ENCODE data around the gene OR2V2. TPM values are rescaled to one million over a fixed set of nuclear protein-coding genes. Genes with fewer than 3 reads are reported as not detected.

Gene OR2V2
- total and polyA plus RNA-seq, 10 of the 15 experiments (the other 5 are each of a cell fraction or from before 2014, with no cell fraction given) = 0.26 TPM; not detected in 9

DNA sequence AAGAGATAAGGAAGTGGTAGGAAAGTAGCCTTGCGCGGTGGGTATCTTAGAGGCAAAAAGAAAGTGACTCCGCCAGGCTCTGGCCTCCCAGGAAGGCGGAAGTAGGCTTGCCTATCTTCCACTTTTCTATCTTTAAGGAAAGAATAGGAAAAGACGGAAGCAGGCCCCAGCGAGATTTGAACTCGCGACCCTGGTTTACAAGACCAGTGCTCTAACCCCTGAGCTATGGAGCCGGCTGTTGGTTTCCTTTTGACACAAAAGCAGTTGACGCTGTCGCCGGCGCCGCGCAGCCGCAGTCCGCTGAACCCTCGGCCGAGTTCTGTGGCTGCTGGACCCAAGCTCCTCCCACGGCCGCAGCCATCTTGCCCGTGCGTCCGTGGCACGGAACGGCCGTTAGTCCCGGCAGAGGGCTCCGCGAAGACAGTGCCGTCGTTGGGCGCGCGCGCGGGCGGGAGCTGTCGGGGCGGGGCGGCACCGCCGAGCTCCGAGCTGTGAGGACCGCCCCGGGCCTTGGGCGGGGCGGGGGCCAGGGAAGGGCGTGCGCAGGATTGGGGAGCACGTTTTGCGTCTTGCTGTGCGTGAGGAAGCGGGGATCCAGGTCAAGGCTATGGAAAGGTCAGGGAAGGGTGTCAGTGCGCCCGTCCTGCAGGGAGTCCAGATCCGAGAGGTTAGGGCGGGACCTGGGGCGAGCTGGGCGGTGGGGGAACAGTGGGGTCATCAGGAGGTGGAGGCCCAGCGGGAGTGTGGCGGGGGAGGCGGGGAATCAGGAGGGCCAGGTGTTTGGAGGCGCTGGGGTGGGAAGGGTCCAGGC lies 44.3 kb downstream of the OR2V2 start (continued):
- TF ChIP-seq, protein P1, sequence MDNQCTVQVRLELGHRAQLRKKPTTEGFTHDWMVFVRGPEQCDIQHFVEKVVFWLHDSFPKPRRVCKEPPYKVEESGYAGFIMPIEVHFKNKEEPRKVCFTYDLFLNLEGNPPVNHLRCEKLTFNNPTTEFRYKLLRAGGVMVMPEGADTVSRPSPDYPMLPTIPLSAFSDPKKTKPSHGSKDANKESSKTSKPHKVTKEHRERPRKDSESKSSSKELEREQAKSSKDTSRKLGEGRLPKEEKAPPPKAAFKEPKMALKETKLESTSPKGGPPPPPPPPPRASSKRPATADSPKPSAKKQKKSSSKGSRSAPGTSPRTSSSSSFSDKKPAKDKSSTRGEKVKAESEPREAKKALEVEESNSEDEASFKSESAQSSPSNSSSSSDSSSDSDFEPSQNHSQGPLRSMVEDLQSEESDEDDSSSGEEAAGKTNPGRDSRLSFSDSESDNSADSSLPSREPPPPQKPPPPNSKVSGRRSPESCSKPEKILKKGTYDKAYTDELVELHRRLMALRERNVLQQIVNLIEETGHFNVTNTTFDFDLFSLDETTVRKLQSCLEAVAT (IDR thresholded peaks at IDR 0.05) = no peak; the same call in none of the 2 replicates
- peak; percentile 35; the same call in 1 of the 2 replicates for TF ChIP-seq NR2C1 (IDR thresholded peaks at IDR 0.05)
- peak; percentile 97 for TF ChIP-seq YY1 (IDR thresholded peaks at IDR 0.05; ENCODE audit: low read depth, low read length)
- TF ChIP-seq, protein P2, sequence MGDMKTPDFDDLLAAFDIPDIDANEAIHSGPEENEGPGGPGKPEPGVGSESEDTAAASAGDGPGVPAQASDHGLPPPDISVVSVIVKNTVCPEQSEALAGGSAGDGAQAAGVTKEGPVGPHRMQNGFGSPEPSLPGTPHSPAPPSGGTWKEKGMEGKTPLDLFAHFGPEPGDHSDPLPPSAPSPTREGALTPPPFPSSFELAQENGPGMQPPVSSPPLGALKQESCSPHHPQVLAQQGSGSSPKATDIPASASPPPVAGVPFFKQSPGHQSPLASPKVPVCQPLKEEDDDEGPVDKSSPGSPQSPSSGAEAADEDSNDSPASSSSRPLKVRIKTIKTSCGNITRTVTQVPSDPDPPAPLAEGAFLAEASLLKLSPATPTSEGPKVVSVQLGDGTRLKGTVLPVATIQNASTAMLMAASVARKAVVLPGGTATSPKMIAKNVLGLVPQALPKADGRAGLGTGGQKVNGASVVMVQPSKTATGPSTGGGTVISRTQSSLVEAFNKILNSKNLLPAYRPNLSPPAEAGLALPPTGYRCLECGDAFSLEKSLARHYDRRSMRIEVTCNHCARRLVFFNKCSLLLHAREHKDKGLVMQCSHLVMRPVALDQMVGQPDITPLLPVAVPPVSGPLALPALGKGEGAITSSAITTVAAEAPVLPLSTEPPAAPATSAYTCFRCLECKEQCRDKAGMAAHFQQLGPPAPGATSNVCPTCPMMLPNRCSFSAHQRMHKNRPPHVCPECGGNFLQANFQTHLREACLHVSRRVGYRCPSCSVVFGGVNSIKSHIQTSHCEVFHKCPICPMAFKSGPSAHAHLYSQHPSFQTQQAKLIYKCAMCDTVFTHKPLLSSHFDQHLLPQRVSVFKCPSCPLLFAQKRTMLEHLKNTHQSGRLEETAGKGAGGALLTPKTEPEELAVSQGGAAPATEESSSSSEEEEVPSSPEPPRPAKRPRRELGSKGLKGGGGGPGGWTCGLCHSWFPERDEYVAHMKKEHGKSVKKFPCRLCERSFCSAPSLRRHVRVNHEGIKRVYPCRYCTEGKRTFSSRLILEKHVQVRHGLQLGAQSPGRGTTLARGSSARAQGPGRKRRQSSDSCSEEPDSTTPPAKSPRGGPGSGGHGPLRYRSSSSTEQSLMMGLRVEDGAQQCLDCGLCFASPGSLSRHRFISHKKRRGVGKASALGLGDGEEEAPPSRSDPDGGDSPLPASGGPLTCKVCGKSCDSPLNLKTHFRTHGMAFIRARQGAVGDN (IDR thresholded peaks at IDR 0.05) = peak; percentile 91
- TF ChIP-seq LARP7 (IDR thresholded peaks at IDR 0.05) = peak; percentile 84
- TF ChIP-seq, protein P3, sequence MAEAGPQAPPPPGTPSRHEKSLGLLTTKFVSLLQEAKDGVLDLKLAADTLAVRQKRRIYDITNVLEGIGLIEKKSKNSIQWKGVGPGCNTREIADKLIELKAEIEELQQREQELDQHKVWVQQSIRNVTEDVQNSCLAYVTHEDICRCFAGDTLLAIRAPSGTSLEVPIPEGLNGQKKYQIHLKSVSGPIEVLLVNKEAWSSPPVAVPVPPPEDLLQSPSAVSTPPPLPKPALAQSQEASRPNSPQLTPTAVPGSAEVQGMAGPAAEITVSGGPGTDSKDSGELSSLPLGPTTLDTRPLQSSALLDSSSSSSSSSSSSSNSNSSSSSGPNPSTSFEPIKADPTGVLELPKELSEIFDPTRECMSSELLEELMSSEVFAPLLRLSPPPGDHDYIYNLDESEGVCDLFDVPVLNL (IDR thresholded peaks at IDR 0.05; ENCODE audit: low read depth, low read length) = no peak
- no peak for TF ChIP-seq WRNIP1 (IDR thresholded peaks at IDR 0.05; ENCODE audit: borderline replicate concordance, low read depth, low read length)
- no peak for TF ChIP-seq TCF7 (IDR thresholded peaks at IDR 0.05; ENCODE audit: borderline replicate concordance)
- TF ChIP-seq, protein P4, sequence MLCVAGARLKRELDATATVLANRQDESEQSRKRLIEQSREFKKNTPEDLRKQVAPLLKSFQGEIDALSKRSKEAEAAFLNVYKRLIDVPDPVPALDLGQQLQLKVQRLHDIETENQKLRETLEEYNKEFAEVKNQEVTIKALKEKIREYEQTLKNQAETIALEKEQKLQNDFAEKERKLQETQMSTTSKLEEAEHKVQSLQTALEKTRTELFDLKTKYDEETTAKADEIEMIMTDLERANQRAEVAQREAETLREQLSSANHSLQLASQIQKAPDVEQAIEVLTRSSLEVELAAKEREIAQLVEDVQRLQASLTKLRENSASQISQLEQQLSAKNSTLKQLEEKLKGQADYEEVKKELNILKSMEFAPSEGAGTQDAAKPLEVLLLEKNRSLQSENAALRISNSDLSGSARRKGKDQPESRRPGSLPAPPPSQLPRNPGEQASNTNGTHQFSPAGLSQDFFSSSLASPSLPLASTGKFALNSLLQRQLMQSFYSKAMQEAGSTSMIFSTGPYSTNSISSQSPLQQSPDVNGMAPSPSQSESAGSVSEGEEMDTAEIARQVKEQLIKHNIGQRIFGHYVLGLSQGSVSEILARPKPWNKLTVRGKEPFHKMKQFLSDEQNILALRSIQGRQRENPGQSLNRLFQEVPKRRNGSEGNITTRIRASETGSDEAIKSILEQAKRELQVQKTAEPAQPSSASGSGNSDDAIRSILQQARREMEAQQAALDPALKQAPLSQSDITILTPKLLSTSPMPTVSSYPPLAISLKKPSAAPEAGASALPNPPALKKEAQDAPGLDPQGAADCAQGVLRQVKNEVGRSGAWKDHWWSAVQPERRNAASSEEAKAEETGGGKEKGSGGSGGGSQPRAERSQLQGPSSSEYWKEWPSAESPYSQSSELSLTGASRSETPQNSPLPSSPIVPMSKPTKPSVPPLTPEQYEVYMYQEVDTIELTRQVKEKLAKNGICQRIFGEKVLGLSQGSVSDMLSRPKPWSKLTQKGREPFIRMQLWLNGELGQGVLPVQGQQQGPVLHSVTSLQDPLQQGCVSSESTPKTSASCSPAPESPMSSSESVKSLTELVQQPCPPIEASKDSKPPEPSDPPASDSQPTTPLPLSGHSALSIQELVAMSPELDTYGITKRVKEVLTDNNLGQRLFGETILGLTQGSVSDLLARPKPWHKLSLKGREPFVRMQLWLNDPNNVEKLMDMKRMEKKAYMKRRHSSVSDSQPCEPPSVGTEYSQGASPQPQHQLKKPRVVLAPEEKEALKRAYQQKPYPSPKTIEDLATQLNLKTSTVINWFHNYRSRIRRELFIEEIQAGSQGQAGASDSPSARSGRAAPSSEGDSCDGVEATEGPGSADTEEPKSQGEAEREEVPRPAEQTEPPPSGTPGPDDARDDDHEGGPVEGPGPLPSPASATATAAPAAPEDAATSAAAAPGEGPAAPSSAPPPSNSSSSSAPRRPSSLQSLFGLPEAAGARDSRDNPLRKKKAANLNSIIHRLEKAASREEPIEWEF (IDR thresholded peaks at IDR 0.05; ENCODE audit: insufficient replicate concordance, low read depth, low read length) = no peak
- TF ChIP-seq KDM1A (IDR thresholded peaks at IDR 0.05; ENCODE audit: borderline replicate concordance) = no peak
- TF ChIP-seq STAT1 (conservative IDR thresholded peaks at IDR 0.05) = peak; percentile 70; the same call in 1 of the 2 replicates
- TF ChIP-seq BCL11A (IDR thresholded peaks at IDR 0.05; ENCODE audit: low read depth, low read length) = no peak
- TF ChIP-seq SMAD5 (IDR thresholded peaks at IDR 0.05; ENCODE audit: low read depth) = no peak
- no peak for TF ChIP-seq BMI1 (IDR thresholded peaks at IDR 0.05; ENCODE audit: borderline replicate concordance)
- TF ChIP-seq ZNF274 (IDR thresholded peaks at IDR 0.05; ENCODE audit: insufficient read depth, insufficient read length) = no peak
- peak; percentile 98 for TF ChIP-seq TARDBP (IDR thresholded peaks at IDR 0.05; ENCODE audit: borderline replicate concordance)
- no peak for TF ChIP-seq SUPT20H (IDR thresholded peaks at IDR 0.05; ENCODE audit: borderline replicate concordance, control insufficient read depth, low read depth, low read length)
- TF ChIP-seq EP300 (IDR thresholded peaks at IDR 0.05; ENCODE audit: borderline replicate concordance in 1 of 2, control insufficient read depth in 1 of 2, low read depth in 2 of 2, low read length in 2 of 2) = peak in 1 of 2 experiments; percentile 85; a peak in 1 of 4 replicates
